ENCODE data around the gene MPEG1.

- TF ChIP-seq CTCF (IDR thresholded peaks at IDR 0.05; ENCODE audit: borderline replicate concordance, extremely low read depth, low read length, poor library complexity, severe bottlenecking) = no peak
- no peak for TF ChIP-seq EZH2 (IDR thresholded peaks at IDR 0.05; ENCODE audit: borderline replicate concordance, low read depth, low read length, severe bottlenecking)
These were observed 27.9 kb downstream of the MPEG1 start for GRCh38 chr11:59184691-59185339.

Data from DND-41 (cell line).